Middle frontal gyrus (tissue), 1 donor: ENCODE results near the gene CSNK2A3.
"Not testable (repeated sequence)": the region's sequence is repeated elsewhere in the genome, so short reads cannot be mapped to it uniquely, and the experiment has no call there.

Source experiments
- DNase-seq: peaks from one replicate; pipeline ENCODE4 v3.0.0-alpha.2; 2015; ENCODE audit warnings: low spot score; ENCODE audit errors: extremely low spot score

Gene CSNK2A3

GRCh38 chr11:11380340-11380739, 27.3 kb upstream of the CSNK2A3 start:
- no peak for DNase-seq

GRCh38 chr11:11379661-11380060, 26.6 kb upstream of the CSNK2A3 start:
- DNase-seq, result no peak

GRCh38 chr11:11378184-11378940, 25.3 kb upstream of the CSNK2A3 start:
- DNase-seq, result no peak

DNA sequence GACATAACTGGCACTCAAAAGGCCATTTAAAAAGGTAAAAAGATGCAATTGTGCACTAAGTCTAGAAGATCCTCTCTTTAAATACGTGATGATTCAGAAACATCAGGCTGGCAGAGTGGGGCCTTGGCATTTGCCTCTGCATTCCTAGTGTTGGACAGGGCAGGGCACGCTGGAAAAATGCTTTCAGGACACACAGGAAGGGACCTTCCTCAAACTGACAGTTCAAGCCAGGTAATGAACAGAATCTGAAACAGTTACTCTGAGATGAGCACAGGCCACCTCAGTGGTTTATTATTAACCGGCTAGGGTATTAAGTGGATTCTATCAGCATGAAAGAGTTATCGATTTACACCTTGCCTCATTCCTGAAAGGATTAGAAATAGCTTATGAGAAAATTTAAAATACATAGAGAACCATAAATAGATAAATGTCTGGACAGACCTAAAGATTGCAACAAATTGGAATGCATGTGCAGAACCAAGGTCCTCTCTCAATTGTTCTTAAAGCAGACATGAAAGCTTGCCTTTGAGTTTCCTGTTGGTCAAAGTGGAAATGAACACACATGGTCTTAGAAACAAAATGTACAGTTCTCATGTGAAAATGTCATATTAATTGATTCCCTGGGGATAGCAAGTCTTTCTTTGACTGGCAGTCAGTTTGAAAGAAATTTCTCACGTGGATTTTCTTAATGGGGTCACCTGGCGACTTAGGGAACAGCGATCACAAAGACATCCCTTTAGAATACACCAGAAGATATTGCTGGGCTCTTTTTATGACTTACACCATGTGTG, 21.5 kb upstream of the CSNK2A3 start:
- no peak for DNase-seq

- no peak for DNase-seq
These were observed 20.9 kb upstream of the CSNK2A3 start for GRCh38 chr11:11373934-11374333.

DNA sequence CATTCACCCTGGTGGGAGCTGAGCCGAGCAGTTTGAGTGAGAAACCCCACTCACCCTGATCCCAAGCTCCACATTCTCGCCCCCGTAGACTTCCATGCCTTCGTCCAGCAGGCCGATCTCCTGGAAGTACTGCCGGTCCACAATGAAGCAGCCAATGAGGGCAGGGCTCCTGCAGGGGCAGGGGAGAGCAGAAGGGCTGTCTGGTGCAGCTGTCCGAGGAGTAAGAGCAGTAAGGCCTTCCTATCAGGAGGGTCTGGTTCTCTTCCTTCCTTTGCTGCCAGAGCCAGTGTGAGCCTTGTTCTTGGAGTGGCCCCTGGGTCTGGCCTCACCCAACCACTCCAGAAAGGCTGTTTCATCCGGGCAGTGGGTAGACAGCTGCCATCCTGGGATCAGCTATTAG, 19.4 kb upstream of the CSNK2A3 start:
- DNase-seq, result no peak

DNA sequence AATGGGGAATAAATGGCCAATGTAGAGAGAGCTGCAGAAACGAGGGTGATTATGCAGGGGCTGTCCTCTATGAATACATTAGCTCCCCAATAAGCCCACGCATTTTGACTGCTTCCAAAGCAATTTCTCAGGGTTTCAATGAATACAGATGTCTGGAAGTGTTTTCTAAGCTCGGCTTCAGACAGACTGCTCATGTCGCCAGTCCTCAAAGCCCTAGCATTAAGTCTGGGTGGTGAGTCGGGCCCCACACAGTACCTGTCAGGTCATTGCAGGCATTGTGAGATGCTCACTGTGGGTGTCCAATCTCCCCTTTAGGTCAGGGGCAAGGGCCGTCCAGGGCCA, 17.9 kb upstream of the CSNK2A3 start:
- DNase-seq, result no peak

DNA sequence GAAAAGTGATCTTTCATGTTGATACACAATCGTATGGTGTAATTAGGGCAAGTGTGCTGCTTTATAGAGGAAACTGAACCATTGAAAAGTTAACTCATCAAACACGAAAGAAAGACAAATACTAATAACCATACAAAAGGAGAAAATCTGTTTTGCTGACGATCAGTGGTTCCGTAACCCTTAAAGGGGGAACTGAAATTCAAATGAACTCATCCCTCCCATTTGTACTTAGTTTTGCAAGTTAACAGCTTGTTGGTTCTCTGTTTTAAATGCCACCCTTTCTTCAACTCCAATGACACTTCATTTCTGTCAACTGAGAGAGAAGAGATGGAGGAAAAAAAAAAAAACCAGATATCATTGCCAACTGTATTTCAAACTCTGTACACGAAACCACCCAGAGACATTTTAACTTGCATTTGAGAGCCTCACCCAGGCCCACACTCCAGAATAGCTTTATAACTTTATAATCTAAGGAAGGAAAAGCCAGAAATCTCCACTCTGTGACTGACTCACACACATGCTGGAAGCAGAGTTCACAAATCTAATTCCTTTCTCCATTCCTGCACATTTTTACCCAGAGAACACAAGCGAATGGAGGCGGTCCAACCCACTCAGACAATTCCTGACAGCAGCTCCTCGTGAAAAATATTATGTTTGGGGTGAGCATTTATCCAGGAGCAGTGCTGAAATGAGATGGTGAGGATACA, 17.4 kb upstream of the CSNK2A3 start:
- peak; percentile 36 for DNase-seq

GRCh38 chr11:11366793-11367192, 13.7 kb upstream of the CSNK2A3 start:
- DNase-seq, result no peak

GRCh38 chr11:11363674-11364073, 10.6 kb upstream of the CSNK2A3 start:
- no peak for DNase-seq

- DNase-seq, result no peak
These were observed 6.6 kb upstream of the CSNK2A3 start for GRCh38 chr11:11359611-11360010.

- no peak for DNase-seq
These were observed 3.8 kb upstream of the CSNK2A3 start for GRCh38 chr11:11356842-11357241.

DNA sequence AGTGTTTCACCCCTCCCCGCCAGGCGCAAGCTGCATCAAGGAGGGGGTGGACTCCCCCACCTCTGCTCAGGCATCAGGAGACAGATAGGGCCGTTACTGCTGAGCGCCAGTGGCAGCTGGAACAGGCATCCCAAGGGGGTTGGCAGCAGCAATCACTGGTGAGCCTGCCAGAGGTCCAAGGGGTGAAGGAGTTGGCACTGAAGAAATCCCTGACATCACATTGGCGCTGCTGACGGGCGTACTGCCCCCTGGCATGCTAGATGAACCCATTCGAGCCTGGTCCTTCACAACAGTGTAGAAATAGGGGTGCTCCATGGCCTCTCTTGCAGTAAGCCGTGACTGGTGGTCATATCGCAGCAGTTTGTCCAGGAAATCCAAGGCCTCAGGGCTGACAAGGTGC, 1.2 kb downstream of the CSNK2A3 start:
- not testable (repeated sequence) for DNase-seq

DNA sequence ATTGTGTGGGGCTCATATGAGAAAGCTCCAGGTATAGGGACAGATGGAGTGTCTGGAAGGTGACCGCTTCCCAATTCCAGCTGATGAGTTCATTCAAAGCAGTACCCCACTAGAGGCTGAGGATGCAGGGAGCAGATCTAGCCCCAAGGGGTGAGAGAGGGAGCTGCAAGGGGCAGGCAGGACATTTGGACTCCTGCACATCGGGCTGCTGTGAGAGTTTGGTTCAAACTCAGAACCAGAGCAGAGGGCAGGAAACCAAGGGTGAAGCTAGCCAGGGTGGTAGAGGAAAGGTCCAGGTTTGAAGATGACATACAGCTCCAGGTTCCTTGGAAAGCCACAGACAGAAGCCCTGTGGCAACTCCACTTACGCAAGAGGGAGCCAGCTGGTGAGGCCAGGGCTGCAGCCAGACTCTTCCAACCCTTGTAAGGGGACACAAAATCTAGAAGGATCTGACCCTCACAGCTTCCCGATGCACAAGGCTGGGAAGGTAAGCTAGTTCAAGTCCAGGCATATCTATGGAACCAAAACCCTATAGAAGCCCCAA, 1.9 kb downstream of the CSNK2A3 start:
- no peak for DNase-seq

DNA sequence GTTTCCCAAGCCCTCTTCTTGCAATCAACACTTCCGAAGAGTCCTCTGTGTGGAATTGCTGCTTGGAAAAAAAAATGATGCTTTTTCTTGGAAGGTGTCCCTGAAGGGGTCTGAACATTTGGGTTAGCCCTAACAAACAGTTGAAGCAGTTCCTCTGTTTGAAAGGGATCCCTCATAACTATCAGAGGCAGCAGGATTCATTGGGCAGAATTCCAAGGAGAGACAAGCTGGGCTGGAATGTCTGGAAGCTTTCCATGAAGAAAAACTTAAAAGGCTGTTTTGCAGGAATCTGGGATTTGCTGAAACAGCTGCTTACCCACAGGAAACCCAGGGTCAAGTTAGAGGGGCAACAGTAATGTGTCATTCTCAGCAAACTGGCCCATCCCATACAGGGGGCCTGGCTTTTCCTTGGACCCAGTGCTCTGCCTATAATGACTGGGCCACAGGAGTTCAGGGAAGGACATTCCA, 3.1 kb downstream of the CSNK2A3 start:
- DNase-seq, result no peak

DNA sequence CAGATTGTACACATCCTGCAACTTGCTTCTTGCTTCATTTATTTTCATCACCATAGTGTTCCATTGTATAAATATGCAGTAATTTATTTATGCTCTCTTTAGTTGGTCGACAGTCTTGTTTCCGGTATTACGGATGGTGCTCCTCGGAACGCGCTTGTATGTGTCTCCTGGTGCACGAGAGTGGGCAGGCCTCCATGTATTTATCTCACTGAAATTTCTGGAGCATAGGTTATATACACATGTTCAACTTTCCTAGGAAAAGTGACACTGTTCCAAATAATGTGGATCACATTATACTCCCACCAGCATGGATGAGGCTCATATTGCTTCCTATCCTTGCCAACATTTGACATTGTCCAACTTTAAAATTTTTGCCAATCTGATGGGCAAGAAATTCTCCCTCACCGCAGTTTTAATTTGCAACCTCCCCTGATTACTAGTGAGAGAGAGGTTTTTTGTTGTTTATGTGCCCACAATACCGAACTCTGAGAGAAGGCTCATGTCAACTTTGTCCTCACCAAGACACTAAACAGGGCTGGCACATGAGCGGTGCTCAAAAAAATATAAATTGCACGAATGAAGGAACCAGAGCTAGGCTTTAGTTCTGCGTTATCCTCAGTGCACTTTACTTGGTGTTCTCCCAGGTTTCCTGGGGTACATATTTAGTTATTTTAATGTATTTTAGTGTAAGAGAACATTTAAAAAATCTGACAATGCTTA, 3.8 kb downstream of the CSNK2A3 start:
- DNase-seq, result no peak

DNA sequence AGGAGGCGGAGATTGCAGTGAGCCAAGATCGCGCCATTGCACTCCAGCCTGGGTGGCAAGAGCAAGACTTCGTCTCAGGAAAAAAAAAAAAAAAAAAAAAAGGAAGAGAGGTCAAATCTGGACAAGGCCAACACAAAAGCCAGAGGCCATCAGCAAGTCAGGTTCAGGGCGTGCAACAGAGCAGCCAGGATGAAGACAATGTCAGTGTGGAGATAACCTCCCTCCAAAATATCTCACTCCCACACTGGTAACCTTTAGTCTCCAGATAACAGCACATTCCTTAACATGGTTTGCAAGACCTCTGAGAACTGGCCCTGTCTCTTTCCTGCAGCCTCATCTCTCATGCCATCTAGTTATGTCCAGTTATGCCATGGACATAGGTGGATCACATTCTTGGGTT, 4.7 kb downstream of the CSNK2A3 start:
- DNase-seq, result no peak

DNA sequence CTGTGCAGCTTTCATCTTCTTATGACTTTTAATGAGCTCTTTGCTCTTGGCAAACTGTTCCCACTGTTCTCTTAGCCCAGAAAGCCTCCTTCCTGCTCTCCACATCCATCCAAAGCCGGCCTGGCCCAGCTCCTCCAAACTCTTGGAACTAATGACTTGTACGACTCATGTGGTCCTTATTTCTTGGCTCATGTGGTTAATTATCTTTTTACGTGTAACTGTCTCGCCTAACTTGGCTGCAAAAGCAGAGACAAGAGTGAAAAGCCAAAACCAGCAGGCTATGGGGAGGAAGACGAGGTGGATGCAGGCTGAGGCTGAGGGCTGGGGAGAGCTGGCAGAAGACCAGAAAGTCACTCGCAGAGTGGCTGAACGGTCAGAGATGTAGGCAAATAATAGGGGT, 5.5 kb downstream of the CSNK2A3 start:
- DNase-seq, result no peak

DNA sequence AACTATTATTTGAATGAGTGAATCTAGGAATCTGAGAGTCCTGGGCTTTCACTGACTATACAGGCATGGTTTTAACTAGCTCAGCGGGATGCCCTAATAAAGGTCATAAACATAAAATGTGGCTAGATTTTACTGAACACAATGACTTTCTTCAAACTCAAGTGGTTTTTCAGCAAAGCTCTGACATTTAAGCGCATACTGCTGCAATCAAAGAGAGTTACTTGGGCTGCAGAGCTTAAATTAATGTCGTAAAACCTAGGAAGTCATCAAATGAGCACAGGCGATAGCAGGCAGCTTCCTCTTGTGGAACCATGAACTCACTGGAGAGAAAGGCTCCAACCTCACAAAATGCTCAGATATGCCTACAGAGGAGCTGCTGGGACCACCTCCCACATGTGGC, 6.7 kb downstream of the CSNK2A3 start:
- DNase-seq, result no peak

GRCh38 chr11:11345099-11345498, 8.0 kb downstream of the CSNK2A3 start:
- DNase-seq, result no peak

DNA sequence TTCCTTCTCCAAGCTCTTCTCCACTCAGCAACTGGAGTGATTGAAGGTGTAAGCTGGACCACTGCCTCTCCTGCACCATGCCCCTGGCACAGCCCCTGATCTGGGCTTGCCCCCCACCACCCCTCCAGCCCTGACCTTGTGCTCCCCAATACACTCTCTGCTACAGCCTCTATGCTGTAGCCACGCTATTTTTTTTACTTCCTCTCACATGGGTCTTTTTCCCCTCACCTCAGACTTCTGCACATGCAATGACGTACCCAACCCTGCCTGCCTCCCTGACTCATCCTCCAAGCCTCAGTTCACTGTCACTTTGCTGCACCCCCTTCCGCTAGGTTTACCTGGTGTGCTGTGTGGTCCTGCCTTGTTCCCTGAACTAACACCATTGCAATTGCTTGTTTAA, 9.0 kb downstream of the CSNK2A3 start:
- DNase-seq, result no peak
